MCF 10A (cell line): ENCODE results near the gene PPP4R1. TPM values are rescaled to one million over a fixed set of nuclear protein-coding genes. Genes with fewer than 3 reads are reported as not detected.

Experiments
- BruUV-seq: library from RNA; stranded (reverse); fragments of 400-500 nt; replicated peaks from 2 replicates; lab custom pipeline; 2021; lab: Mats Ljungman, UMichigan
- CTCF ChIA-PET: fragments of 300-600 bp; sonication (Branson Sonifier 250); formaldehyde crosslinking; extraction: SDS; loops from one replicate; lab custom pipeline; 2021; ENCODE audit warnings: antibody characterized with exemption, inconsistent platforms; lab: Yijun Ruan, JAX
- POLR2A ChIA-PET: fragments of 300-600, 350-650 bp; sonication (Branson Sonifier 250); formaldehyde crosslinking; extraction: SDS; loops from one replicate; lab custom pipeline; 2020; ENCODE audit warnings: antibody characterized with exemption, inconsistent platforms; lab: Yijun Ruan, JAX
- DNase-seq: peaks from one replicate; pipeline ENCODE4 v3.0.0-alpha.2; 2018; ENCODE audit not compliant: unreplicated experiment
- H3K27ac Mint-ChIP-seq: one replicate; pipeline ENCODE4 v1.8.0; 2022; ENCODE audit warnings: mild to moderate bottlenecking, low read depth, mixed read lengths; ENCODE audit not compliant: unreplicated experiment
- H3K27me3 Mint-ChIP-seq: one replicate; pipeline ENCODE4 v1.8.0; 2022; ENCODE audit warnings: mixed read lengths; ENCODE audit not compliant: insufficient read depth, unreplicated experiment
- H3K36me3 Mint-ChIP-seq: one replicate; pipeline ENCODE4 v1.8.0; 2022; ENCODE audit warnings: mild to moderate bottlenecking, moderate library complexity, mixed read lengths; ENCODE audit not compliant: insufficient read depth, unreplicated experiment
- H3K4me1 Mint-ChIP-seq: one replicate; pipeline ENCODE4 v1.8.0; 2022; ENCODE audit warnings: mixed read lengths; ENCODE audit not compliant: insufficient read depth, unreplicated experiment
- H3K4me3 Mint-ChIP-seq: one replicate; pipeline ENCODE4 v1.8.0; 2022; ENCODE audit warnings: mild to moderate bottlenecking, moderate library complexity, mixed read lengths; ENCODE audit not compliant: unreplicated experiment
- H3K9me3 Mint-ChIP-seq: one replicate; pipeline ENCODE4 v1.8.0; 2022; ENCODE audit warnings: mixed read lengths; ENCODE audit not compliant: unreplicated experiment
- intact Hi-C: fragments of 100-400 bp; cut with micrococcal nuclease; formaldehyde crosslinking; loops from 2 replicates; pipeline ENCODE4 v1.14.1; 2022
- total RNA-seq: library from RNA; stranded (reverse); gene quantifications from 2 replicates; pipeline ENCODE4 v1.2.3, GENCODE V29; 2022
- TF ChIP-seq, protein P1 (sequence below): fragments of 200-600 bp; IDR thresholded peaks from one replicate; pipeline ENCODE4 v1.8.0; 2022; ENCODE audit warnings: antibody characterized with exemption, mild to moderate bottlenecking; ENCODE audit not compliant: unreplicated experiment

The PPP4R1 gene
- total RNA-seq, 1 experiment from 2014 or later = 109 TPM

GRCh38 chr18:9535430-9535991 lies 78.8 kb downstream of the PPP4R1 start:
- Mint-ChIP-seq H3K36me3 (peaks cover 23% of the 10 kb centered on the region), H3K9me3 (no peaks in the 10 kb centered on the region), H3K4me3 (no peak overlapping the region), H3K4me1 (peaks cover 17% of the 10 kb centered on the region), H3K27ac (no peak overlapping the region), H3K27me3 (no peaks in the 10 kb centered on the region)
- DNase-seq = peak; percentile 43
- ChIA-PET POLR2A (no interaction called here), CTCF (no interaction called here)
- TF ChIP-seq, protein P1, sequence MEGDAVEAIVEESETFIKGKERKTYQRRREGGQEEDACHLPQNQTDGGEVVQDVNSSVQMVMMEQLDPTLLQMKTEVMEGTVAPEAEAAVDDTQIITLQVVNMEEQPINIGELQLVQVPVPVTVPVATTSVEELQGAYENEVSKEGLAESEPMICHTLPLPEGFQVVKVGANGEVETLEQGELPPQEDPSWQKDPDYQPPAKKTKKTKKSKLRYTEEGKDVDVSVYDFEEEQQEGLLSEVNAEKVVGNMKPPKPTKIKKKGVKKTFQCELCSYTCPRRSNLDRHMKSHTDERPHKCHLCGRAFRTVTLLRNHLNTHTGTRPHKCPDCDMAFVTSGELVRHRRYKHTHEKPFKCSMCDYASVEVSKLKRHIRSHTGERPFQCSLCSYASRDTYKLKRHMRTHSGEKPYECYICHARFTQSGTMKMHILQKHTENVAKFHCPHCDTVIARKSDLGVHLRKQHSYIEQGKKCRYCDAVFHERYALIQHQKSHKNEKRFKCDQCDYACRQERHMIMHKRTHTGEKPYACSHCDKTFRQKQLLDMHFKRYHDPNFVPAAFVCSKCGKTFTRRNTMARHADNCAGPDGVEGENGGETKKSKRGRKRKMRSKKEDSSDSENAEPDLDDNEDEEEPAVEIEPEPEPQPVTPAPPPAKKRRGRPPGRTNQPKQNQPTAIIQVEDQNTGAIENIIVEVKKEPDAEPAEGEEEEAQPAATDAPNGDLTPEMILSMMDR = no peak
- no TSS peak for BruUV-seq
- intact Hi-C loops = no loop called here

- Mint-ChIP-seq H3K4me1 (peaks cover 11% of the 10 kb centered on the region), H3K9me3 (no peaks in the 10 kb centered on the region), H3K4me3 (no peak overlapping the region), H3K27ac (no peak overlapping the region), H3K36me3 (peaks cover 23% of the 10 kb centered on the region), H3K27me3 (no peaks in the 10 kb centered on the region)
- intact Hi-C loops = no loop called here
- TF ChIP-seq, protein P1 = no peak
- ChIA-PET CTCF (no interaction called here), POLR2A (no interaction called here)
- no peak for DNase-seq
- no TSS peak for BruUV-seq
Observed at GRCh38 chr18:9534844-9535243, 79.5 kb downstream of the PPP4R1 start.

- intact Hi-C loops = no loop called here
- Mint-ChIP-seq H3K36me3 (peaks cover 42% of the 10 kb centered on the region), H3K4me1 (peaks cover 6% of the 10 kb centered on the region), H3K27me3 (no peaks in the 10 kb centered on the region), H3K9me3 (peaks cover 7% of the 10 kb centered on the region), H3K27ac (no peak overlapping the region), H3K4me3 (no peak overlapping the region)
- no TSS peak for BruUV-seq
- DNase-seq = no peak
- ChIA-PET CTCF (interaction anchor here (0.5 kb wide), 1 partner anchor 186 kb away, joined by 4 read pairs; no protein-coding TSS in a partner anchor), POLR2A (no interaction called here)
- TF ChIP-seq, protein P1 = no peak
Observed at GRCh38 chr18:9531791-9532410, 82.5 kb downstream of the PPP4R1 start.

- TF ChIP-seq, protein P1 = no peak
- peaks cover 42% of the 10 kb centered on the region for H3K36me3 Mint-ChIP-seq
- peaks cover 7% of the 10 kb centered on the region for H3K9me3 Mint-ChIP-seq
- CTCF ChIA-PET = interaction anchor here (0.6 to 1.5 kb wide), 3 partner anchors 12 to 23 kb away, joined by 3 to 7 read pairs (median 3); no protein-coding TSS in a partner anchor
- no peaks in the 10 kb centered on the region for H3K27me3 Mint-ChIP-seq
- intact Hi-C loops = no loop called here
- POLR2A ChIA-PET = no interaction called here
- H3K4me1 Mint-ChIP-seq = no peaks in the 10 kb centered on the region
- peak; percentile 23 for DNase-seq
- H3K27ac Mint-ChIP-seq = no peak overlapping the region
- no peak overlapping the region for H3K4me3 Mint-ChIP-seq
- BruUV-seq = no TSS peak
Observed at GRCh38 chr18:9530226-9531009, 83.9 kb downstream of the PPP4R1 start.
